GM18517 (cell line): ENCODE data around the gene CCL4.
A peak's percentile ranks its signal among the peaks of the same experiment; 100 is the strongest.
"Not testable (repeated sequence)": the region's sequence is repeated elsewhere in the genome, so short reads cannot be mapped to it uniquely, and the experiment has no call there.

ENCODE experiments used
- ATAC-seq: cut with Tn5 transposase; IDR thresholded peaks from one replicate; pipeline ENCODE4 v1.9.1; 2021; ENCODE audit warnings: mild to moderate bottlenecking, moderate library complexity; ENCODE audit not compliant: unreplicated experiment

Gene CCL4

DNA sequence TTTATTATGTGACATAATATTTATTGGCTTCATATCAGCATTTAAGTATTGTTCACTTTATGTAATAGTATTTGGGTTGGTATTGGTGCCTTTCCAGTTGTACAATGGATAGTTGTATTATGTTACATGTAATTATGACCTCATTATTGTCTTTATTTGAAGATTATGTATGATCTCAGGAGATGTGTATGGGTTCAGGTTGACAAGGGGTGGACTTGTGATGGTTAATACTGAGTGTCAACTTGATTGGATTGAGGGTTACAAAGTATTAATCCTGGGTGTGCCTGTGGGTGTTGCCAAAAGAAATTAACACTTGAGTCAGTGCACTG lies 12.0 kb downstream of the CCL4 start:
- ATAC-seq: not testable (repeated sequence)

DNA sequence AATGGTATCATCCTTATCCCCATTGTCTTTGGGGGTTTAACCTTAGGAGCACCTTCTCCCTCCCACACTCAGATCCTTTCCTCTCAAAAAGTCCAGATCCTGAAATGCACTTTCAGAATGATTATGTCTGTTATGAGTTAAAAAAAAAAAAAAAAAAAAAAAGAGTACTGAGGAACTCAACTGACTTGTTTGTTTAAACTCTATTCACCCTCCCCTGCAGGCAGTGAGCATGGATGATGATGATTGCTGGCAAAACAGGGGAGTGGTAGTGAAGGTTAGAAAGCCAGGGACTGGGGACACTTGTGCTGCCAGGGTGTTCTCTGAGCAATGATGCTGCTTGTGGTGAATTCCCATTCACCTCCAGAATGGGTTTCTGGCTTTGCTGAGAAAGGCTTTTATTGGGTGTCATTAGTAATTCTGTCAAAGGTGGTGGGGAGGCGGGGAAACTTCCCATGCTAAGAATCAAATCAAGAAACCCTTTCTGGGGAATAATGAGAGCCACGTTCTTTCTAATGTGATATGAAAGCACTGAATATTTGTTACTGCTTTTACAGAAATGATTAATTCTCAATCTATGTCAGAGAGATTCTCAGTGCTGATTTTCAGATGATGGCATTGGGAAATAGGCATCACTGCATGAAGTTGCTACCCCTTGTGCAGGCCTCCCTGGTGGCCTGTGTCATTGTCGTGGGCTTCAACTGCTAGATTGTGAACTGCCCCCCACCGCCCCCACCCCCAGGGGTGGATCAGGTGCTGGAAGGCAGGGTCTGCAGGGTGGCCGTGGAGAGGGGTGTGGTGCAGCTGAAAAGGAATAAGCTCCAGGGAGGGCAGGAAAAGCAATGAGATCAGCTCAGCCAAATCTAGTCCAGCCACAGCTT lies 14.1 kb downstream of the CCL4 start:
- no peak for ATAC-seq

DNA sequence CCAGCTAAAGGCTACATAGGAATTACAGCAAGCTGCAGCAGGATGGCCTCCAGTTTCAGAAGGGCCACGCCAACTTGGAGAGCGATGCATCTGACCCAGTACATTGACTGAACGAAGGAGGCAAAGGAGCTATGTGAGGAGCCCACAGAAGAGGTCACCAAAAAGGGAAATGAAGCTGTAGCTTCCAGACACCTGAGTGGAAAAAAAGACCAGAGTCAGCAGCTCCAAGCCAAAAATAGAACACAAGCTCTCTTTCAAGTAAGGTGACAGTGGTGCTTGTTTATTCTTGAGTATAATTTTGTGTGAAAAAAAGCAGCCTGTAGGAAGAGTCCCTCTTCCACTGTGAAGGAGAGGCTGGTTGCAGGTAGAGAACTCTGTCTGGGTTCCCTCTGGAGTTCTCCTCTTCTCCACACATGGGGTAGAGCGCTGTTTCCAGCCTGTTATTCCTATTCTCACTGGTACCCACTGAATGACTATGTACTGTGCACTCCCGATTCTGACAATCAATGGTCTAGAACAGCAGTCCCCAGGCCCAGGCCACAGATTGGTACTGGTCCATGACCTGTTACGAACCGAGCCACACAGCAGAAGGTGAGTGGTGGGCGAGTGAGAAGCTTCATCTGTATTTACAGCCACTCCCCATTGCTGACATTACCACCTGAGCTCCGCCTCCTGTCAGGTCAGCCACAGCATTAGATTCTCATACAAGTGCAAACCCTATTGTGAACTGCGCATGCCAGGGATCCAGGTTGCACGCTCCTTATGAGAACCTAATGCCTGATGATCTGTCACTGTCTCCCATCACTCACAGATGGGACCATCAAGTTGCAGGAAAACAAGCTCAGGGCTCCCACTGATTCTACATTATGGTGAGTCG lies 15.1 kb downstream of the CCL4 start:
- ATAC-seq: no peak

DNA sequence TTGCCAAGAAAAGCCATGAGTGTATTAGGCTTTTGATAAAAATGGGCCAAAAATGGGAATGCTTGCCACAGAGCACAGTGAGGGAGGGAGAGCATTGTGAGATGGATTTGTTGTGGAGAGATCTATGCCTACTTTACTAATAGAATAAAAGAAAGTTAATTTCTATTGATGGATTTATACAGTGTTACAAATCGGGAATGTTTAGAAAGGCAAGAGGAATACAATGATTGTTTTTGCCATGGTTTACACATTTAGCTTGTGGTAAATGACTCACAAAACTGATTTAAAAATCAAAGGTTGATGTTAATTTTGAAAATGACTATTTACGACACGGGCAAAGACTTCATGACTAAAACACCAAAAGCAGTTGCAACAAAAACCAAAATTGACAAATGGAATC lies 16.6 kb downstream of the CCL4 start:
- ATAC-seq: no peak

DNA sequence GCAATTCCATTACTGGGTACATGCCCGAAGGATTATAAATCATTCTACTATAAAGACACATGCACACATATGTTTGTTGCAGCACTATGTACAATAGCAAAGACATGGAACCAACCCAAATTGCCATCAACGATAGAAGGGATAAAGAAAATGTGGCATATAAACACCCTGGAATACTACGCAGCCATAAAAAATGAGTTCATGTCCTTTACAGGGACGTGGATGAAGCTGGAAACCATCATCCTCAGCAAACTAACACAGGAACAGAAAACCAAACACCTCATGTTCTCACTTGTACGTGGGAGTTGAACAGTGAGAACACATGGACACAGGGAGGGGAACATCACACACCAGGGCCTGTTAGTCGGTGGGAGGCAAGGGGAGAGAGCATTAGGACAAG lies 17.5 kb downstream of the CCL4 start:
- ATAC-seq: not testable (repeated sequence)

DNA sequence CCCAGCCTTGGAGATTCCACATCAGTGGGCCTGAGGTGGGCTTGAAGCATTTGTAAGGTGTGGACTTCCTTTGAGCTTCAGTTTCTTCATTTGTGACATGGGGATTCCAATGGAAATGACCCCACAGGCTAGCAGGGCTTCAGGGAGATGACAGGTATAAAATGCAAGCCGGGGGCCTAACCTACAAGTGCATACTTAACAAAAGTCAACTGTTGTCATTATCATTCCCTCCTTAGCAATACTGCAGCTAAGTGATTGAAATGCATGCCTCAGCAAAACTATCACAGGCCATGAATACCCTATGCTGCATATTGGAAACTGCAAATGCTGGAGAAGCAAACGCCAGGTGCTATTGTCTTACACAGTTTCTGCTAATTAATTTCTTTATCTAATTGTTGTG lies 19.8 kb downstream of the CCL4 start:
- ATAC-seq: no peak

DNA sequence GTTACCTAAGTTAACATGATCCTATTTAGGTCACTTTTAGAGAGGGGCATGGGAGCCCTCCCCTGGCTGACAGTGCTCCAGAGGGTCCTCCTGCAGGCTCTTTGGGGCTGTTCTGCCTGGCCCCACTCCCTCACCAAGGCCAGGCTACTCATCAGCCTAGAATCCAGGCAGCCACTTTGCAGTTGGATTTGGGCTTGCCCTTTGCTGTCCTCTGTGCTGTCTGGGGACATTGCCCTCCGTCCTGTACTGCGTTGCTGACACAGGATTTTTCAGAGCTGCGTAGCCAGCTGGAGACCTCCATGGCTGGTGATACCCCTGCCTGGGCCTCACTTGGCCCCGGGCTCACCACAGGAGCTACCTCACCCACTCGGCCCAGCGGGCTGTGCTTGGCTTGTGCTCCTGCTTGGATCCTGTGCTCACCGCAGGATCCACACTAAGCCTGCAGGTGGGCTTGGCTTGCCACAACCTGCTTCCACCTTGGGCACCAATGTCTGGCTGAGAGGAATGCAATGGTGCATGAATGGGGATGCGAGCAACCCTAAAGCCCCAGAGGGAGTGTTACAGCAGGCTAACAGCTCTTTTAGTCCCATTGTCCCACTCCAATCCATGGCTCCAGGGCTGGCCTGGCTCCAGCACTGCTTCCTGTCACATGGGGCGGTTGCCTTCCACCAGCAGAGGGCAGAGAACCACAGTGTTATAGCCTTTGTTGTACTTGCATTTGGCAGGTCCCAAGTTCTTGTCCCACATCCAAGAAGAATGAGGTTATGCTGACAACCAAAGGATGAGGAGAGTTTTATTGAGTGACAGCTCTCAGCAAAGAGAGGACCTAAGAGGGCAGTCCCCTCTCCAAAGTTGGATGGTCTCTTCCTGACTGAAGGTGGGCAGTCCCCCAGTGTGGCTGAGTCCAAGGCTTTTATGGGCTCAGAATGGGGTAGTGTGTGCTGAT lies 21.5 kb downstream of the CCL4 start:
- ATAC-seq: no peak

DNA sequence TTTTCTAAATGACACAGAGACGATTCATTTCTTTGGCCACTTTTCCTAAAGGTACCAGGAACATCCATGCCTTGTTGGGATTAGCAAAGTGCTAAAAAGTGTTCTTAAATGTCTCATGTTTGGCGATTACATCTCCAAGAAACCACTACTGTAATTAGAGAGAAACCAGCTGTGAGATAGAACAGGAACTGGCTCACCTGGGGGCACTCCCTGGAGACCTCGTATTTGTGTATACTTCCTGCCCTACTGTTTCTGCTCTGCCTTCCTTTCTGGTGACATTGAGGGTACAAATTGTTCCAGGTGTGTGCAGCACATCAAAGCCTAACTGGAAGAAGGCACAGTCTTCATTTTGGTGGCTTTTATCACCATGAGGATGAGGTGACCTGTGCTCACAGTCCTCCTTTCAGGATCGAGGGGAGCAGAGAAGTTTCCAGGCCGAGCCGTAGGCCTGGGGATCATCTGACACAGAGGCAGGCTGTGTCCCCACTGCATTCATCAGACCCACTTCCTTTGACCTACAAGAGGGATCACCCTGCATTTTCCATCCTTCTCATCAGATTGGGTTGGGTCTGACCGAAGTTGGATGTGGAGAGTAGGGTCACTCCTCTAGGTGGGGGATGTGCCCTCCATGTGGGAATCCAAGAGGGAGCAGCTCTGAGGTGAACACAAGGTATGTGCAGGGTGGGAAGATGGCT lies 23.7 kb downstream of the CCL4 start:
- peak; percentile 49 for ATAC-seq

DNA sequence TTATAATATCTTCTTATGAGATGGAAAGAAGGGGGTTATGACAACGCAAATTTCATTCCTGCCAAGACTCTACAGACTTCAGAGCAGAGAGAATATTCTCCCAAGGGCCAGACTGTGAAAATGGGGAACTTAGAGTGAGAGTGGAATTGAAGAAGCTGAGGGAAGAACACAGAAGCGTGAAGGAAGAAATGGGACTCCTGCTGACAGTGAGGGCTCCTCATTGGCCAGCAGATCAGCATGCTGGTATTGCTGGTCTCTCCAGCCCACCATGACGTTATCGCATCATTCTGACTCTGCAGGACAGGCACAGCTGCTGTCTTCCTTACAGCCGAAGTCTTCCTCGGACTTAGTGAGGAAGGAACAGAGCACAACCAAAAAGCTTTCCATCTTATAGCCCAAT lies 24.3 kb downstream of the CCL4 start:
- ATAC-seq: no peak

DNA sequence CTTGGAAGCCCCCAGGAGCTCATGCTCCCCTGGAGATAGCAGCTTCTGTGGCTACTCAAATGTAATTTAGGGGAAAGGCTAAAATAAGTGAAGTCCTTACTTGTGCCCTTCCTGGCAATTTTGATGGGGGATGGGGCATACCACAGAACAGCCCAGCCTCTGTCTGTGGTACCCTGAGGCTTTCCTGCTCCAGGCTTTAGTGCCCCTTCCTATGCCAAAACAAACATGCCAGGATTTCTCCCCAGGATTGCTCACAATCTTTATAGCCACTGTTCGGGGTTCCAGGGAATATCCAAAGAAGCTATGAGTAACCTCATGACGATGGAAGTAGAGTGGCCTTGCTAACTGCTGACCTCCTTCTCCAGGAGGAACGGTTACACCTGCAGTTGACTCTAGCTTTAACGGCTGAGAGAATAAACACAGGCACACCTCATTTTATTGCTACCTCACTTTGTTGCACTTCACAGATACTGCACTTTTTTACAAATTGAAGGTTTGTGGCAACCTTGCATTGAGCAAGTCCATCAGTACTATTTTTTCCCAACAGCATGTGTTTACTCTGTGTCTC lies 24.9 kb downstream of the CCL4 start:
- ATAC-seq: no peak

DNA sequence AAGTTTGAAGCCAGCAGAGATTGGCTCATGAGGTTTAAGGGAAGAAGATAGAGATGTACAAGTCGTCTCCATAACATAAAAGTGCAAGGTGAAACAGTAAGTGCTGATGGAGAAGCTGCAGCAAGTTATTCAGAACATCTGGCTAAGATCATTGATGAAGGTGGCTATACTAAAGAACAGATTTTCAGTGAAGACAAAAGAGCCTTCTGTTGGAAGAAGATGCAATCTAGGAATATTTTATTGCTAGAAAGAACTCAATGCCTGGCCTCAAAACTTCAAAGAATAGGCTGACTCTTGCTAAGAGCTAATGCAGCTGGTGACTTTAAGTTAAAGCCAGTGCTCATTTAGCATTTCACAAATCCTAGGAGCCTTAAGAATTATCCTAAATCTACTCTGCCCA lies 26.0 kb downstream of the CCL4 start:
- ATAC-seq: no peak

DNA sequence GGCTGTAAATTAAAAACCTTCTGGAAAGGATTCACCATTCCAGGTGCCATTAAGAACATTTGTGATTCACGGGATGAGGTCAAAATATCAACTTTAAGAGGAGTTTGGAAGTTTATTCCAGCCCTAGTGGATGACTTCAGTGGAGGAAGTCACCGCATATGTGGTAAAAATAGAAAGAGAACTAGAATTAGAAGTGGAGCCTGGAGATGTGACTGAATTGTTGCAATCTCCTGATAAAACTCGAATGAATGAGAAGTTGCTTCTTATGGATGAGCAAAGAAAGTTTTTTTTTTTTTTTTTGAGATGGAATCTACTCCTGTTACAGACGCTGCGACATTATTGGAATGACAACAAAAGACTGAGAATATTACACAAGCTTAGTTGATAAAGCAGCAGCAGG lies 26.7 kb downstream of the CCL4 start:
- no peak for ATAC-seq

DNA sequence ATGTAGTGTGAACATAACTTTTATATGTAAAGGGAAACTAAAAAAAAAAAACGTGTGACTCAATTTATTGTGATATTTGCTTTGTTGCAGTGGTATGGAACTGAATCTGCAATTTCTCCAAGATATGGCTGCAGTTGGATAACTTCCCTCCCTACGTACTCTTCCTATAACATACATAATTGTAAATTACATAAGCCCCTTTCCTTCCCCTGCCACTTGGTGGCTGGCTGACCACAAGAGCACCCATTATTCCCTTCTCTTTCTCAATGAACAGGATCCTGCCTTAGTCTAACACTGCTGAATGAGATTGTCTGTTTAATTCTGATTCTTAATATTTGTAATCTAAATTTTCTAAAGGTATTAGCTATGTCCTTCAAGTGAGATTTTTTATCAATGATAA lies 27.8 kb downstream of the CCL4 start:
- ATAC-seq: no peak

DNA sequence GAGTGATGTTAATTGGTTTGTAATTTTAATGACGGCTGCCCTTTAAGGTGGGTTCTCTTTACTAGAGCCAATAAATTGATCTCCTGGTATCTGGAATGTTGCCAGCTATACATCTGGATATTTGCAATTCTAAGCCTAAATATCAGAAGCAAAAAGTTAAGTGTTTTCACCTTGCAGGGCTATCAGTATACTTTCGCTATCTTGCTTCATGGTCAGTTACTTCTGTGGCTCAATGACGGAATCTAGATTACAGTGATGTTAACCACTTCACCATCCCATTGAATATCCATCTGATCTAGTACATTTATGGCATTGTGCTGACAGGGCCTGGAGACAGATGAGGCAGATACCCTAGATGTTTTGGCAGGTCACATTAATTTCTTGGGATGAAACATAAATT lies 28.3 kb downstream of the CCL4 start:
- ATAC-seq: no peak

DNA sequence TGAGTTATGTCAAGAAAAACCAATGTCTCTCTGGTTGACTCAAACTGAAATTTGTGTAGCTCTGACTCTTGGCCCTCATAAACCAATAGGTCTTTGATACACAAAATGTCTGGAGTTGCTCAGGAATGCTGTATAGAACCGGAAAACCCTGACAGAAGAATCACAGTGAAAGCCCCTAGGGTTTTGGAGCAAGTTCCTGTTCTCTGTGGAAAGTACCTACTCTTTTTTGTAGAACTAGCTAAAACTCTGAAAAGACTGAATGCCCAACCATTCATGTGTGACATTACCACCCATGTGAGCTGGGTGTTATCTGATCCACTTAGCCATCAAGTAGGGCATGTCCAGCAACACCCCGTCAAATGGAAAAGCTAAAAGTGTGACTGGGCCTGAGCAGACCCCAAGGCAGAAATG lies 28.8 kb downstream of the CCL4 start:
- ATAC-seq: no peak

DNA sequence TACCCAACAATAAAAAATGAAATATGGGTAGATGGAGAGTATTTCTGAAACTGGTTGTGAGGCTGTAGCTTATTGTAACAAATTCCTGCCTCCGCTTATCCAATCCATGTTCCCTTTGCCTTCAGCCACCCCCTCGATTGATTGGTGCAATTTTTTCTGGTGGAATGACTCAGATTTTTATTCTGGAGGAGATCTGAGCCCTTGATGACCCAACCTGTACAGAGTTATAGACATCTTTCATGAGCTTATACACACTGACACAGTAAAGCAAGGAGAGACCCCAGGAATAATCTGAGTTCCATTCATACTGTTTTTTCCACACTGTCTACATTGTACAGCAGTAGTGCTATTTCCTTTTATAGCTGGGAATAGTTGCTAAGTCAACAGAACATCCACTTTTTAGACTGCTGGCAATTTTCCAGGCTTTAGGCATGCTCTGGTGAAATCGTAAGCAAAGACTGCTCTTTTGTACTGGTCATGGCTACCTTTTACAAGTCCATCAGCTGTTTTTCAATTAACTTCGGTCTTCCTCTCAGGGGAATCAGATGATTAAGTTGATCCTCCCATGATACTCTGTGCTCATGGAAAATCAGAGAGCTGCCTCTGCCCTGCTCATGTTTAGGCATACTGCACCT lies 30.1 kb downstream of the CCL4 start:
- ATAC-seq: no peak

DNA sequence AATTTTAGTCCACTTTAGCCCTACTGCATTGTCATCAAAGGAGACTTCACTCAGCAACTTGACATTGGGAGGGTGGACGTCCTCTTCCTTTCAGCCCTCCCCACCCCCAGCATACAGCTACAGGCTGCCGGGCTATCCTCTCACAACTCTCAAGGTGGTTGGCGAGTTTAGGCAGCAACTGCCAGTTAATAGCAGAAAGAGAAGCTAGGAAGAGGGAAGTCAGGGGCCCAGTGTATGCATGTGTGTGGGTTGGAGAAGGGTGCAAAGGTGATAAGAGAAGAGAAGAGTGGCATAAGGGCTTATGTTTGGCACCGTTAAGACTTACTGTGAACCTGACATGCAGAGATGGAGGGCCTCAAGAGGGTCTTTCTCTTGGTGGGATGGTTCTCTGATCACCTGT lies 31.8 kb downstream of the CCL4 start:
- ATAC-seq: no peak

DNA sequence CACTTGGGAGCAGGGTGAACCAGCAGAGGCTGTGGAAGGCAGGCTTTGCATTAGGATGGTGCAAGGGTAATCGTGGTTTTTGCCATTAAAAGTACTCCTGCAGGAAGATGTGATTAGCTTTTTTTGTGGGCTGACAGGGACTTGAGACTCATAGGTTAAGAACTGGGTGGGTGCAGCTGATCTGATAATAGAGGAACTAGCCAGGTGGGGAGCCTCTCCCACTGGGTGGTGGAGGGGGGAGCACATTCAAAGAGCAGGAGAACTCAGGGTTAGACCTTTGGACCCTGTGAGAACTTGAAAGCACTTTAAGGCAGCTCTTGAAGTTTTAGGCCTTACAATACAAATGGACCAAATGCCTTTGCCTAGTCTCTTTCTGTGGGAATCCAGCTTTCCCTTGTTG lies 32.4 kb downstream of the CCL4 start:
- ATAC-seq: no peak

DNA sequence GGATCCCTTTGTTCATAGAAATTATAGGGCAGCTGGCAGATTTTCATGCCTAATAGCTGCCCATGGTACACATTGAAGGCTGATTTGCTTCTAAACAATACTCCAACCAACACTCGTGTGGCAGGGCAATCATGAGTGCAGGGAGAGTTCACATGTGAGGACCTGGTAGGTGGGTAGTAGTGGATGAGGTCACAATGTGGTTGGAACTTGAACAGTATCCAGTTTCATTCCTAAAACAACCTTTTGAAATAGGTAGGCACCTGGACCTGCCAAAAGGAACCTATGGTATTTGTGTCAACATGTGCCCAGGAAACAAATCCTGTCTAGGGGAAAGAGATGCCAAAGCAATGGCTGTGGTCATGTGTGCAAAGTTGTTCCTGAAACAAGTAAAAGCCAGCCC lies 32.8 kb downstream of the CCL4 start:
- ATAC-seq: no peak

DNA sequence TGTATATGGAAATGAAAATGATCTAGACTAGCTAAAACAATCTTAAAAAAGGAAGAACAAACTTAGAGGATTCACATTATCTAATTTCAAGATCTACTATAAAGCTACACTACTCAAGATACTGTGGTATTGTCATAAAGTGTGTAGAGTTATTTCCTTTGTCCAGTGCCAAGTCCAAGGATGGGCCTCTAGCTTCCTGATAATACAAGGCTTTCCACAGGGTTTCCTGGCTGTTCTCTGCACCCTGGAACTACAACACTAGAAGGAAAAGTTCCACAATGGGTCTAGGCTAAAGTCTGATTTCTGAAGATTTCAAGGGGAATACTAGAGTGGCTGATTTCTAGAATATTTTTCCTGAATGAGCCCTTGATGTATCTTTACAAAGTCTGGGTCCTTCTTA lies 38.6 kb downstream of the CCL4 start:
- ATAC-seq: no peak
